GM12872 (cell line): ENCODE measurements around the gene MRPL28.

Experiments
- TF ChIP-seq, protein P1 (sequence below): IDR thresholded peaks from 3 replicates; pipeline ENCODE4 v1.5.1; 2011; ENCODE audit warnings: low read depth, mild to moderate bottlenecking, low read length, moderate library complexity; ENCODE audit not compliant: insufficient read depth

MRPL28 gene

DNA sequence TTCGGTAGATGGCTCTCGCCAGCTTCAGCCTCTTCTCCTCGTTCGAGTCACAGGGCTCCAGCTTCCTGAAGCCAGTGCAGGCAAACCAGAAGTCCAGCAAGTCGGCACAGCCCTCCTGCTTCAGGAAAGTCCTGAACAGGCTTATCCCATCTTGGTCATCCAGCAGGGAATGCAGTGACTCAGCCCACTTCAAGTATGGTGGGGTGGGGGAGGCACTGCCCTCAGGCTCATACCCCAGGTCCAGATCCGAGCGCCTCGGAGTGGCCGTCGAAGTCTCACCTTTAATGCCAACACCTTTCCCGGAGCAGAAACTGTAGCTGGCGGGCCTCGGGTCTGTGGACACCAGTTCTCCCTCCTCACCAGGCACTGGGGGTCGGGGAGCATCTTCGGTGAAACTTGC is 23.8 kb downstream of the MRPL28 start:
- TF ChIP-seq, protein P1, sequence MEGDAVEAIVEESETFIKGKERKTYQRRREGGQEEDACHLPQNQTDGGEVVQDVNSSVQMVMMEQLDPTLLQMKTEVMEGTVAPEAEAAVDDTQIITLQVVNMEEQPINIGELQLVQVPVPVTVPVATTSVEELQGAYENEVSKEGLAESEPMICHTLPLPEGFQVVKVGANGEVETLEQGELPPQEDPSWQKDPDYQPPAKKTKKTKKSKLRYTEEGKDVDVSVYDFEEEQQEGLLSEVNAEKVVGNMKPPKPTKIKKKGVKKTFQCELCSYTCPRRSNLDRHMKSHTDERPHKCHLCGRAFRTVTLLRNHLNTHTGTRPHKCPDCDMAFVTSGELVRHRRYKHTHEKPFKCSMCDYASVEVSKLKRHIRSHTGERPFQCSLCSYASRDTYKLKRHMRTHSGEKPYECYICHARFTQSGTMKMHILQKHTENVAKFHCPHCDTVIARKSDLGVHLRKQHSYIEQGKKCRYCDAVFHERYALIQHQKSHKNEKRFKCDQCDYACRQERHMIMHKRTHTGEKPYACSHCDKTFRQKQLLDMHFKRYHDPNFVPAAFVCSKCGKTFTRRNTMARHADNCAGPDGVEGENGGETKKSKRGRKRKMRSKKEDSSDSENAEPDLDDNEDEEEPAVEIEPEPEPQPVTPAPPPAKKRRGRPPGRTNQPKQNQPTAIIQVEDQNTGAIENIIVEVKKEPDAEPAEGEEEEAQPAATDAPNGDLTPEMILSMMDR, result no peak

DNA sequence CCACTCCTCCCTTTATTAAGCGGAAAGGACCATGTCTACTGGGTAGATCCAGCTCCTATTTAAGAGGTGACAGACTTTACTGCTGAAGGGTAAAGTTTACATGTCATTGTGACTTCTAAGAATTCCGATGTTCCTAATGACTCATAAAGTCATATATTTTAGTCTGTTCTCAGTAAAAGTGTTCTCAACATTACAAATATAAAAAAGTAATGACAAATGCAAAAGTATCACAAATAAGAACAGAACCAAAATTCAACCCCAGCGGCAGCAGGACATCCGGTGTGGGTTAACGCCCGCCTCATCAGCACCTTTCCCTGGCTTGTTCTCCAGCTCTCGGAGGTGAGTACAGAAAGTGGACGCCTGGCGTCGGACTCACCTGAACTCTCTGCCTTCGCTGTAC is 24.6 kb downstream of the MRPL28 start:
- TF ChIP-seq, protein P1, result no peak

DNA sequence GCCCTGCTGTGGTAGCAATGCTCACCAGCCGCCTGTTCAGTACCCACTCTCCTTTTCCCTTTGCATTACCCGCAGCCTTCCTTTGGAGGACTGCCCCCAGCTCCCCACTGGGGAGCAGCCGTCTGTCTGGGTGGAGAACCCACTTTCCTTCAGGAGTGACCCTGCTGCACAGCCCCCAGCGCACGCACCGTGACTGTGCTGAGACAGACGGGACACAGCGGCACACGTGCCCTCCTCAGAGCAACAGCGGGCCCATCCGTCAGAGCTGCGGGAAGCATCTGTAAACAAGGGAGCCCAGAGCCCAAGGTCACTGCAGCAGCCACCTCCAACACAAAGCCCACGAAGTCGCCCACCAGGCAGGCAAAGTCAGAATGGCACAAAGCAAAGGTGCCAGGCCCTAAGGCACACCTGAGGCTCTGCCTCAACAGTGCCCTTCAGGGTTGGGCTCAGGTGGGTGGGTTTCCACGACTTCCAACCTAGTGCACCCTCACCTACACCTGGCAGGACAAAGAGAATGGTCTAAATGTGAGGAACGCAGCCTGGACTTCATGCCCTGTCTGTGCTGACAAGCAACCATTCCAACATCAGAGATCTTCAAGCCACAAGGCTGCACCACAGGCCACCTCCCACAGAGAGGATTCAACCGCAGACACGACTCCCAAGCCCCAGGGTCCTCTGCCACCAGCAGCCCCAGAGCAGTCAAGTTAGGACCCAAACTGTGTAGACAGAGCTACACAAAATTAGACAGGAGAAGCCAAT is 27.7 kb downstream of the MRPL28 start:
- TF ChIP-seq, protein P1, result no peak

DNA sequence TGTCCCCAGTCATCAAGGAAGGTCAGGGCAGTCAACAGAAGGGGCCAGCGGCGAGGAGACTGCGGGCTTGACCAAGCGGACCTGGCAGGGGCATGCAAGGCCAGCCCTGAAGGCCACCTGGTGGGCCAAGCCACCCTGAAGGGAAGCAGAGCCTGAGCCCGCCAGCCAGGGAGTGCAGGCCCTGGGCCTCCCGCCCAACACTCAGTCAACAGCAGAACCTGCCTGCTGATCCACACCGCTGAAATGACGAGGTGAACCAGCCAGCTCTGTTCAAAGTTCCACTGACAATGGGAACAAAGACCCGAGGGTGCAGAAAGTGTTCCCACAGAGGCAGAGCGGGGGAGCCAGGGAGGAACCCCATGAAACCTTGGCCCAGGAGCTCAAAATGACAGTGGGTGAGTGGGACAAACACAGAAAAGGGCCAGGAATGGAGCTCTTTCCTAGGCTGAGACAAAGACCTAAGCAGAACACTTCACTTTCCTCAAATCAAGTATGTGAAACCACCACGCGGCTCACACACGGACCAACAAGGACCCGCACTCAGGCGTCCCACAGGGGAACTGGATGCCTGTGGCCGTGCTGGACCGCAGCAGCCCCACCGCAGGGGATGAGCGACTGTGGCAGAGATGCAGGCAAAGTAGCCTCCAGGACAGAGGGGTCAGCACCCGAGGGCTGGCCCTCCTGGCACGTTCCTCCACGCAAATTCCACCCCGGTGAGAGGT is 29.8 kb downstream of the MRPL28 start:
- TF ChIP-seq, protein P1, result no peak

DNA sequence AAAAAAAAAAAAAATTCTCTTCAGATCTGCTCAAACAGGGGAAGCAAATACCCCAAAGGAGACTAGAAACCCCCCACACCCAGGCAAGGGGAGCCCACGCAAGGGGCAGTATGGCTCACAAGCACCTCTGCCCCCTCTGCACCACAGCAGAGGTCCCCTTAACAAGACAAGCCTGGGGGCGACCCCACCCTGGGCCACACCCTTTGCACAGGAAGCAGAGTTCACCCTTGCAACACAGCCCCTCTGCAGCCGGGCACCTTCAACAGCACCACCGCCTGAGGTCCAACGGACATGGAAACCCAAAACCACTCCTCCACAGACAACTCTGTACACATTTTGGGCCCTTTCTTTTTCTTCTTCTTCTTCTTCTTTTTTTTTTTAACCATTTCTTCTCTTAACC is 30.7 kb downstream of the MRPL28 start:
- TF ChIP-seq, protein P1, result no peak

DNA sequence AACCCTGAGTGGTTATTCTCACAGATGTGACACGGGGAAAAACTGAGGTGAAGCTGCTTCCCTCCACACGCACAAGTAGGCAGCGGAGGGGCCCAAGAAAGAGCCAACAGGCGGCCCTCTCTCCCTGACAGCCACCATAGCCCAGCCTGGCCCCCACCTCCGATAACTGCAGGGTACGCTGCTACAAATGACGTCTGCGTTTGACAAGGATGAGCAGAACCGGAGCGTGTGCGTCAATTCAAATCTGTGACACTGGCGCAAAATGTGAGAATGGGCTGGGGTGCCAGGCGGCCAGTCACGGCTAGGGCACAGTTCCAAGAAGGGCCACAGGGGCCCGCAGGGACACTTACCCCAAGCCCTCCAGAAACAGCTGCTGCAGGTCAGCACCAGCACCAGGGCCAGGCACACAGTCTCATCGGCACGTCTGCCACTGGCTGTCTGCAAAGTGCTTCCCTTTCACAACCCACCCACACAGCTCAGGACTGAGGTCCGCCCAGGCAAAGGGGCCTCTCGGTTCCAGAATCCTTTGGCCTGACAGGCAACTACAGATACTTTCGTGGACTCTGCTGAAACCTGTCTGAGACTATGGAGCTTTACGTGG is 32.3 kb downstream of the MRPL28 start:
- TF ChIP-seq, protein P1, result no peak

DNA sequence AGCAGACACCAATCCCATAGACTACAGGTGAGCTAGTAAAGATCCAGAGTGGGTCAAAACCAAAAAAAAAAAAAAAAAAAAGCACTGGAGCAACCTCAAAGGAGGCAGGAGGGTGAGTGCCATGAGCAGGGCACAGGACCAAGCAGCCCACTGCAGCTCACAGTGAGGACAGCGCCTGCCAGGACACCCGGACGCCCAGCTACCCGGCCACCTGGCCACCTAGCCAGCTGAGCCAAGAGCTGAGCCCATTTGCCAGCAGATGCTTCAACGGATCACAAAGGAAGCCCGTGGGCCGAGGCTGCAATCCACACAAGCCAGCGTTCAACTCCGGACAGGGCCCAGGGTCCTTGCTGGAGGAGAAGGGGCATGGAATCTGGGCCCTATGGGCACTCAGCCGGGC is 32.9 kb downstream of the MRPL28 start:
- TF ChIP-seq, protein P1, result no peak
